GM18511 (cell line): Measurements from ENCODE around the gene MSRB3.

Experiments used
- ATAC-seq: cut with Tn5 transposase; IDR thresholded peaks from one replicate; pipeline ENCODE4 v1.9.1; 2021; ENCODE audit warnings: mild to moderate bottlenecking, moderate library complexity; ENCODE audit not compliant: unreplicated experiment

Gene MSRB3

GRCh38 chr12:65493913-65494245, 215.4 kb downstream of the MSRB3 start:
- ATAC-seq = no peak

GRCh38 chr12:65494537-65494936, 216.1 kb downstream of the MSRB3 start:
- no peak for ATAC-seq

DNA sequence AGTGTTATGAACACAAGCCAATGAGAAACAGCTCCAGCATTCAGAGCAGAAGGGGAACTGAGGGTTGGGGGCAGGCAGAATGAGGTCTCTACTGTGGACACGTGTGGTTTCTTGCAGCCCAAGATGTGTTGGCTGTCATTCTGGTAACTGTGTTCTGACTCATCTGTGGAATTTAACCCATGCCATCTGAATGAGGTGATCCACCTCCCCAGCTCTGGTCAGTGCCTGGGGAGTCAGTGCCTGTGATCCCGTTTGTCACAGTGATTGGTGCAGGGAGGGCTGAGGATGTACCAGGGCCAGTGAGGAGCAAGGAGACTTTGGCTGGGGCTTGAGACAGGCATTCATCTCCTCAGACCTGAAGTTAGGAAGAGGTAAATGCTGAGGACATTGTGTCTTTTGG, 216.8 kb downstream of the MSRB3 start:
- no peak for ATAC-seq

DNA sequence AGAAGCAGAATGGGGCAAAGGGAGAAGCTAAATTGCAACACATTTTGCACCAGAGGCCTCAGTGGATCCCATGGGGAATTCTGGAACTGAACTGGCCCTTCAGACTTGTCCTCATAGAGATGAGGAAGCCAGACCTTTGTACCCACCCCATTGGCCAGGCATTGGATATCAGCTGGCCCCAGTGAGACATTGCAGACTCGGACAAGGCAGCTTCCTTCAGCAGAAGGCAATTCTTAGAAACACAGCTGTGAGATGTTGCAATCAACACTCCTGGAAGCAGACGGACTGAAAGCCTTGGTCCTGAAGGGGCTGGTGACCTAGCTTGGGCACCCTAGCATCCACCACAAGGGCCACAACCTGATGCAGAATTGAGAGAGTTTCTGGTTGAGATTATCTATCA, 218.1 kb downstream of the MSRB3 start:
- ATAC-seq = no peak

DNA sequence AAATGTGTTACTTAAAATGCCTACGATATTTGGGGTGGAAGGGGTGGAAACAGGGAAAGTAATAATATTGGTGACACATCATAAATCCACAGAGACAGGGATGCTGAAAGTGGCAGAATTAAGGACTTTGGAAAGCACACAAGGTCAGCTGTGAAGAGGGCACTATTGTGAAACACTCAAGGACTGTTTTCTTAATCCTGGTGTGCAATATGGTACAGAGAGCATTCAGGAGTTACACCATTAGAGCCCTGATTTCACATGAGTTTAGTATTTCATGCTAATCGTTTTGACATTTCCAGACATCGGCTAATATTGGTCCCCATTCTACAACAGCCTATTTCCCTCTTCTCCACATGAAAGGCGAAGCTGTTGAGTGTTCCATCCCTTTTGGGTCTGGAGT, 219.2 kb downstream of the MSRB3 start:
- ATAC-seq = no peak

- ATAC-seq = no peak
These were observed 220.7 kb downstream of the MSRB3 start for GRCh38 chr12:65499167-65499566.

- no peak for ATAC-seq
These were observed 221.8 kb downstream of the MSRB3 start for GRCh38 chr12:65500091-65500900.

GRCh38 chr12:65501093-65501621, 222.7 kb downstream of the MSRB3 start:
- no peak for ATAC-seq

DNA sequence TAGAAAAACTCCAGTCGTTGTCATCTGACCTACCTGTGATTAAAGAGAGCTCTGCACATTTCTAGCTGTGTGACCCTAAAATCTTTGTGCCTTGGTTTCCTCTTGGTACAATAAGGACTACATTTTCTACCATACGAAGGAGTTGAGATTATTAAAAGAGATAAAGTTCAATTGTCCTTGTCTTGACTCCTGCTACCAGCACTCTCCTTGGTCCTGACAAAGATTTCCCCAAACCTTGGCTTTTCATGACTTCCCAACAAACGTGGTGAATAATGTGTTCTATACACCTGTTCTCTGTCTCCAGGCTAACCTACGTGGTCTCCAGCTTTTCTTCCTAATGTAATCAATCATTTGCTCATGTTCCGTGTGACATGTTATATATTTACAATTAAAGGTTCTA, 223.5 kb downstream of the MSRB3 start:
- ATAC-seq = no peak

GRCh38 chr12:65504417-65504816, 225.9 kb downstream of the MSRB3 start:
- no peak for ATAC-seq

DNA sequence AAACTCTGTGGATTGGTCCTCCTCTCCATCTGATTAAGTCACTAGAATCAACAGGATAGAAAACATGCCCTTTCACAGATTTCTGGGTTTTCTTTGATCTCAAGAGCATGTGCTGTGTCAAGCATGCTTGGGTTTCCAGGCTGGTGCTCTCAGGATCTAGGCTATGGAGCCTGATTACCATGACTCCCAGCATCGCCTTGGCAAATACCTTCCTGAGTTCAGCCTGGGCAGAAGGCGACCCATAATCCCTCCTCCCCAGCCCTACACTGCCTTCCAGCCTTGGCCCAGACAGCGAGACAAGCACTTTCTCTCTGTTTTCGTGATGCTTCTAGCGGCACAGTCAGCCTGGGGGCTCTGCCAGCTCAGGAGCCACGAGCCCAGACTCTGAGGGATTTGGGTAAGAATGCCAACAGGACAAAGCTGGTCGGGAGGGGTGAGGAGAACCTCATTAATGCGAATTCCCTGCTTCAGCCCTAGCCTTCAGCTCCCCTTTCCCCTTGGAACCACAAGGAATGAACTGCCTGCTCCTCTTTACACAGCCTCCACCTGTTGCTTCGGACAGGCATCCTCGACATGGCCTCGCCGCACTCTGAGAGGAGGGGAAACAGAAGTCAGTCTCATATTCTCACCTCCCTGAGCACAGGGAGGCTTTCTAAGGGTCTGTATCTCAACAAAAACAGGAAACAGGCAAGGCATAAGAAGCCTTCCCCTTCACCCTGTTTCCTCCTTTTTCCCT, 227.1 kb downstream of the MSRB3 start:
- ATAC-seq = no peak

DNA sequence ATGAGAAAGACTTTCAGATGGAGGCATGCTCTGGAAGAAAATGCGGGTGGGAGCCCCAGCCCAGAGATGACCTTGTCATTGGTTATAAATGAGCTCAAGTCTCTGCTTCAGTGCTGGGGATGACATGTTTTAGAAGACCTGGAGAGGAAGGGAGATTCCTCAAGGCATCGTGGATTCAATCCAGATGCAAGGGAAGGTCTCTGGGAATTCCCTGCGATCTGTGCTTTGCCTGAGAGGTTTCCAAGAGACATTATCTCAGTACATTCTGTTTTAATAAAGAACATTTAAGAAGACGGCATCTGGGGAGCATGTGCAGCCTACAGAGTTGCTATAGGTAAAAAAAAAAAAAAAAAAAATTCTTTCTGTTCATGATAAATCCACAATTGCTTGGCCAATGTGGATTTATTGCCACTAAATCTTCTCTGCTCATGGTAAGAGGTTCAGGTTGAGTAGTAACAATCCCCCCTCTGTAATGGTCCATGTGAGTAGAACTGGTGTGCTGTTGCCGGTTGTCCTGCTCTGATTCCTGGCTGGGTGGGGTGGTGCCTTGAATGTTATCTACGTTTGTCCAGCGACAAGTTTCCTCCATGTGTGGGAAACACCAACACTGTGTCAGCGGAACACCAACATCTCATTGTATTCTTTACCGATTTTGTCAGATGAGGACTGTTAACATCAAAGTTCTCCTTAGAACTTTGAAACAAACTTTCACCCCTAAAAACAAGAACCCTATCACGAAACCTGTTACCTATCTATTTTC, 230.0 kb downstream of the MSRB3 start:
- ATAC-seq = no peak

DNA sequence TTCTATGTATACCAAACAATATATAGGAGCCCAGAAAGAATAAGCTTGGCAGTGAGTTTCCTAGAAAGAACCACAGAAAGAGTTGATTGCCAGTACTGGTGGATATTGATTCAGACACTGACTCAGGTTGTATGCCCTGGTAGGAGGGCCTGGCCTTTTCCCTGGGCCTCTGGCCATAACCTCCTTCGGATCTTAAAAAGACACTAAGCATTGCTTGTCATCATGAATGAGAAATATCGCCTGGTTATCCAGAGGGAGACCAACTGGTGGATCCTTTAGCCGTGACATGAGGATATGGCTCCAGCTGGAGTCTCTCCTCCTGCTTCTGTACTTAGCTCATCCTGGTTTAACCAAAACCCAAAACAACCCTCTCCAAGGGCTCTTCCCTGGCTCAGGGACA, 231.5 kb downstream of the MSRB3 start:
- no peak for ATAC-seq

- ATAC-seq = no peak
These were observed 232.1 kb downstream of the MSRB3 start for GRCh38 chr12:65510584-65511050.

GRCh38 chr12:65511134-65511834, 232.8 kb downstream of the MSRB3 start:
- no peak for ATAC-seq

- no peak for ATAC-seq
These were observed 233.4 kb downstream of the MSRB3 start for GRCh38 chr12:65511912-65512311.
